ENCODE data around the gene COPA.

- TF ChIP-seq POLR2A (IDR thresholded peaks at IDR 0.05), result no peak
- no peak for TF ChIP-seq CTCF (IDR thresholded peaks at IDR 0.05)
These were observed 19.3 kb upstream of the COPA start for GRCh38 chr1:160362168-160362957.
